GM21390 (cell line): ENCODE data around the gene PHKB.

Experiments used
- ATAC-seq: cut with Tn5 transposase; IDR thresholded peaks from one replicate; pipeline ENCODE4 v1.9.1; 2021; ENCODE audit not compliant: unreplicated experiment

The PHKB gene

DNA sequence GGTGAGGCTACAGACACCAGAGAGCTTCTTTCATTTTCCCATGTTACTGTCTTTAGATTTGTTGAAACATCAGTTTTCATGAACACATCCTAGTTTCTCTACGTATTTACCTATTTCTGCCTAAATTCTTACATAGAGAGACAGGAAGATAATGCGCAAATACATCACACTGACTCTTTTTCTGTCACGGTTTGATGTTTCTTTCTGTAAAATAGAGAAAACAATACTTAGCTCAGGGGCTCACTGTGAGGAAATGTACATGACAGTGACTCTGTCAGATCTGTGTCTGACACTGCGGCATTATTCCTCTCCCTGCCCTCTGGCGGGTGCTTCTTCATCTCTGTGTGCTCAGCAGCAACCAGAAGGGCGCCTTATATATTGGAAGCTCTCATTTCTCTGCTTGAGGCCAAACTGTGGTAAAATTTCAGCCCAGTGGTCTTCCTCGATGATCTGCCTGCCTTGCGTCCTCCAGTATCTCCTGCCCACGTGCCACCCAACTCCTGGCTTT, 264.1 kb downstream of the PHKB start:
- no peak for ATAC-seq

DNA sequence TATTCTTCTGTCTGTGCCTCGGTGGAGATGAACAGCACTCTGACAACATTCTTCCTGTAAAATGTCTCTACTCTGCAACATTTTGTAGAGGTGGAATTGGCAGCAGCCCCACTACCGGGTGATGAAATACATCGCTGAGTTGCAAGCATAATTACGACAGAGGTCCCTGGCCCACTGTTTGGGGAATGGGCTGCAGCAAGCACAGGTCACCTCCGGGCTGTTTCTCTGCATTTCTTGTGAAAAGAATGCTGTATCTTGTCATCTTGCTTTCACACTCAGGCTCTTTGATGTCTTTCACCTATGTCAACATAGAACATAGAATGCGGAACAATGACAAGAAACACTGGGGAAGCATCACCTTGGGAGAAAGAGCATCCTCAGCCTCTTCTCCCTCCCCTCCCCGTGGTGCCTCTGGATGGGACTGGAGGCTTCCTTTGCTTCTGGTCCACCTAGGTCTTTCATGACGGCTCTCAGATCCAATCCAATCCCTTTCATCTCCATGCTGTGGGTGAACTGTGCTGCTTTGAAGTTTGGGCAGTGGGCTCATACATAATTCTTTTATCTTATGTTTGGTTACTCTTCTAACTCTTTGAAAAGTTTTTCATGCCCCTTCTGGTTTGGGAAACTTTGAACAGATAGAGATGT, 265.0 kb downstream of the PHKB start:
- ATAC-seq = no peak

DNA sequence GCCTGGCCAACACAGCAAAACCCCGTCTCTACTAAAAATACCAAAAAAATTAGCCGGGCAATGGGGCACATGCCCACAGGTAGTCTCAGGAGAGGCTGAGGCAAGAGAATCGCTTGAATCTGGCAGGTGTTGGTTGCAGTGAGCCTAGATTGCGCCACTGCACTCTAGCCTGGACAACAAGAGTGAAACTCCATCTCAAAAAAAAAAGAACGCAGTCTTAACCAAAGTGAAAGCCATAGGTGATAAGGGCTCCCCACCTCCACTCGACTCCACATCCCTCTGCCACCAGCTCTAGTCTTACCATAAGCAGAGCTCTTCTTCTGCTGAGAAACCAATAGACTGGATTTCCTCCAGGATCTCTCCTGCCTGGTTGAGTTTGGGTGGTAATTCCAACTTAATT, 266.0 kb downstream of the PHKB start:
- no peak for ATAC-seq

DNA sequence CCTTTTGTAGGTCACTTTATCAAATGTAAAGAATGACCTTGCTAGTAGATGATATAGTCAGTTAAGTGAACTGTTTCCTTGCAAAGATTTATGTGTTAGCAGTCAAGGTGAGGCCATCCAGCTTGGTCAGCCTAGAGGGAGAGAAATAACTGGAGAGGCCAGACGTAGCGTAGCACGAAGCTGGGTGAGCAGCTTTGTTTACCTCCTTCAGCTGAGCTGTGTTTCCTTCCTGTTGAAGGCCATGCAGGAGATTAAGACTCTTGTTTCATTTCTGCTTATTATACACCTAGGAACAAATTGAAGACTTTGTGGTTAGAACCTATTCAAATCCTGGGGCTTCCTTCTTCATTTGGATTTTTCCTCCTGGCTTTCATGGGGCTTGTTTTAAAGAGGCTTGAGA, 267.1 kb downstream of the PHKB start:
- no peak for ATAC-seq

DNA sequence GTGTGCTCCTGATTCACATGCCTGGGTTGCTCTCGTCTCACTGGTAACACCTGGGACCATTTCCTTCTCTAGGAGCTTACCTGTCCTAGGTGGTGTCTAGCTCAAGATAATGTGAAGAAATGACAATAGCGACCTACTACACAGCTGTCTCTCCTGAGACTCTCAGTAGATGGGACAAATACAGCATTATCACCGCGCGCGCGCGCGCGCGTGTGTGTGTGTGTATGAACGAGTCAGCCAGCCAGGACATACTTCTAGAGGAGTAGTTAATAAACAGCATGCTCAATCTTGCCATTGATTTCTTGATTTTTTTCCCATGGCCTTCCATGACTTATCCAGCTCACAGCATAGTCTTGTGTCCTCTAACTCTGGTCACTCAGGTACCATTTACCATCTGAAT, 268.6 kb downstream of the PHKB start:
- ATAC-seq = no peak

DNA sequence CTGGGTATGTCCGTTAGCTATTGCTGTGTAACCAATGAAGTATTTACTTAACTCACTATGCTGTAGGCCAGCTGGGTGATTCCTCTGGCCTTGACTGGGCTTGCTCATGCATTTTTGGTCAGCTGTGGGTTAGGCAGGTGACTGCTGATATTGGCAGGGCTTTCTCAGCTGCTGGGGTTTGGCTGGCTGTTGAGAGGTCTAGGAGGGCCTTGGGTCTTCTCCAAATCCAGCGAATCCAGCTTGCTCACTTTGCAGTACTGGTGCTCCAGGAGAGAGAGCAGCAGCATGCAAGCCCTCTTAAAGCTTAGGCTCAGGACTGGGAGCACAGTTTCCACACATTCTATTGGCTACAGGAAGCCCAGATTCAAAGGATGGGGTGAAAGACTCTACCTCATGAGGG, 270.1 kb downstream of the PHKB start:
- ATAC-seq = no peak

DNA sequence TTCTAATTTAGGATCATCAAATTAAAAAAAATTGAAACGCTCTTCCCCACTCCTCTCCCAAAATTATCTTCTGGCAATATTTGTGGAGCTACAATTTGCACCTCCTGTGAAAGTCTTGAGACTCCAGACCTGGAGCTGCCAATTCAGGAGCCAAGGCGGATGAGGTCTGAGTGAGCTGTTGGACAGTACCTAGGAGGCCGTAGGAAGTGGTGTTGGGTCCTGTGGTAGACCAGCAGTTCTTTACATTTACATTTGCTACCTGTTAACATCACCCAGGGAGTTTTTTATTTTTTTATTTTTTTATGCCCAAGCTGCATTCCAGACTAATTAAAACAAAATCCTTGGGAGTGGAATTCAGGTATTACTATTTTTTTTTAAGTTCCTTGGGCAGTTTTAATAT, 271.0 kb downstream of the PHKB start:
- no peak for ATAC-seq

DNA sequence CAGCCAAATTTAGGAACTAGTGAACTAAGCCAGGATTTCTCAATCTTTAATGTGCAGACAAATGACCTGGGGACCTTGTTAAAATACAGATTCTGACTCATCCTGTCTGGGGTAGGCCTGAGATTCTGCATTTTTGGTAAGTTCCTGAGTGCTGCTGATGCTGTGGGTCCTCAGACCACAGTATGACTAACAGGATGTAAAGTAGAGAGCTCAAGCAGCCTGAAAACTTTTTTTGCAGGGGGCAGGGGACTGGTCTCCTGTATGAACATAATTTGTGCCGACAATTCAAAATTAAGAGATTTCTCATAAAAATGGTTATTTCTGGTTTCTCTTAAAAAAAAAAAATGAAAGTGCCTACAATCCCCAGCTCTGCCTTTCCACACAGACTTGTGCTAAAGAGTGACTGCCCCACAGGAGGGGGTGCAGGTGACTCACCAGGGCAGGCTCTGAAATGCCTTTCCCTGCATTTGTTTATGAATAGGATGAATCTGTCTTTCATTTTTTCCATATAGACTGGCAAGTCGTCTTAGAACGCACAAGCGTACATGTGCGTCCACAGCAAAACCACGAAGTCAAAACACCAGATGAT, 271.5 kb downstream of the PHKB start:
- no peak for ATAC-seq

DNA sequence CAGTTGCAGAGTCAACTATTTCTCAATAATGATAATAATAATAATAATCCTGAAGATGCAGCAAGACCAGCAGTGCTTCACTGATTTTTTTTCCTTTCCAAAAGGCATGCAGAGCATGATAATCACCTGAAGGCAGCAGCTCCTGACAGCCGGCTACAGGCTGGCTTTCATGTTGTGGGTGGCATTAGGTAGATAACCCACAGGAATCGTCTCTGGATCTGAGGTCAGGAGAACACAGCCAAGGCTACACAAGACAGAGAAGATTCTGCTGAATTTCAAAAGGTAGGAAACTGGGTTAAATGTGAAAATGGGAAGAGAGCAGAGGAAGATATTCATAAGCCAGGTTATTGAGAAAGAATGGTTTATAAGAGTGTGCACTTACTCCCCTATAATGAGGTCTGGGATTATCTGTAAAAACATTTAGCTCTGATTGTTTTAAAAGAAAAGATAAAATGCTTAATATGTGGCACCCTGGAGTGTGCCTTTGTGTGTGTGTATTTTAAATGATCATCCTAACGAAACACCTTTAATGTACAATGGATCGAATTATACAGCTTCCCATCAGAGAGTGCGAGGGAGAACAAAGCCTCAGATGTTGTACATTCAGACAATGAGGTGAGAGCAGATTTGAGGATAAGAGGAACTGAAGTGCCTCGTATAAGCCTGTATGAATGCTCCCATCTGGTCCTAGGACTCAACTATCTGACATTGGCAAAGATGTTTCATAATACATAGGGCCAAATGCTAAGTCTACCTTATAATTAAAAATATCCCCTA, 273.1 kb downstream of the PHKB start:
- ATAC-seq = no peak

DNA sequence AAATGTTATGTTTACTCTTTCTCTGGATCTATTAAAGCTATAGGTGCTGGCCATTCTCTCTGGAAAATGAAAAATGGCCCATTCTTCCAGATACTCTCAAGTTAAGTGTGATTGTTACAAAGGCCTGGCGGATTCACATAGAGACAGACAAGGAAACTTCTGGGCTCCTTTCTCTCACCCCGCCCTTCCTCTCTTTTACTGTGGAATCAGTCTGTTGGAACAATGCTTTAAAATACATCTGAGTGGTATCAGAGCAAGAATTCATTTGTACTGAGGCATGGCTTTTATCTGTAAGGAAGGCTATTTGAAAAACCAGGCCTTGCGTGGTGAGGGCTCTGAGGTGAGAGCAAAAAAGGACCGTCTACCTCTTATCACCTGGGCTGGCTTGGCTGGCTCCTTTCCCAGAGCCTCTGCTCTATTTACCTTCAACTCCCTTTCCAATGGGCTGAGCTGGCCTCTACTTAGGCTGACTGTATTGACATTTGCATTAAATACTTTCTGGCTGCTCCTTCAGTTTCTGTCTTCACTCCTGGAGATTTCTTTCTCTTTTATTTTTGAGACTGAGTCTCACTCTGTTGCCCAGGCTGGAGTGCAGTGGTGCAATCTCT, 274.0 kb downstream of the PHKB start:
- ATAC-seq = no peak

DNA sequence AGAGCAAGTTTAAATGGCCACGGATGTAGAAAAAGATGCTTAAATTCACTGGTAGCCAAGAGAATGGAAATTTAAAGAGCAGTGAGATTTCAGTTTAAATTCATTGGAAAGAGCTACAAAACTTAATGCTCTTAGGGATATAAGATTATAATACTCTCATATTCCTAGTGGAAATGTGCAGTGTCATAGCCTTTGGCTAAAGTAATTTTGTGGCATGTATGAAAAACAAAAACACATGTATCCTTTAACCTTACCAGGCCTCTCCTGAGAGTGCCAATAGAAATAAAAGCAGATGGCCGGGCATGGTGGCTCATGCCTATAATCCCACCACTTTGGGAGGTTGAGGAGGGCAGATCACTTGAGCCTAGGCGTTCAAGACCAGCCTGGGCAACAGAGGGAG, 289.2 kb downstream of the PHKB start:
- no peak for ATAC-seq
